Measurements from ENCODE around the gene UBA1.

The UBA1 gene

GRCh38 chrX:47156611-47157520, 36.8 kb upstream of the UBA1 start:
- Histone ChIP-seq H3K4me3 (ENCODE audit: insufficient read depth, low read depth, low read length, poor library complexity, severe bottlenecking) (no peak overlapping the region), H3K4me1 (ENCODE audit: control insufficient read depth, insufficient read depth, low read length, poor library complexity, severe bottlenecking) (no peaks in the 10 kb centered on the region), H3K27ac (ENCODE audit: insufficient read depth, low read length, poor library complexity, severe bottlenecking) (no peak overlapping the region), H3K36me3 (ENCODE audit: control insufficient read depth, insufficient read depth, low read length) (peaks cover 5% of the 10 kb centered on the region), H3K9me3 (ENCODE audit: control insufficient read depth, low read length) (no peaks in the 10 kb centered on the region), H3K27me3 (replicated peaks; ENCODE audit: control insufficient read depth, insufficient read depth, low read length, poor library complexity, severe bottlenecking) (no peaks in the 10 kb centered on the region)
- no peak for DNase-seq

GRCh38 chrX:47158131-47158530, 35.5 kb upstream of the UBA1 start:
- H3K36me3 ChIP-seq (ENCODE audit: control insufficient read depth, insufficient read depth, low read length): peaks cover 5% of the 10 kb centered on the region
- DNase-seq: no peak
- H3K27me3 ChIP-seq (replicated peaks; ENCODE audit: control insufficient read depth, insufficient read depth, low read length, poor library complexity, severe bottlenecking): no peaks in the 10 kb centered on the region
- H3K27ac ChIP-seq (ENCODE audit: insufficient read depth, low read length, poor library complexity, severe bottlenecking): no peak overlapping the region
- H3K4me3 ChIP-seq (ENCODE audit: insufficient read depth, low read depth, low read length, poor library complexity, severe bottlenecking): no peak overlapping the region
- H3K4me1 ChIP-seq (ENCODE audit: control insufficient read depth, insufficient read depth, low read length, poor library complexity, severe bottlenecking): no peaks in the 10 kb centered on the region
- H3K9me3 ChIP-seq (ENCODE audit: control insufficient read depth, low read length): no peaks in the 10 kb centered on the region

GRCh38 chrX:47158781-47159180, 34.8 kb upstream of the UBA1 start:
- peaks cover 5% of the 10 kb centered on the region for H3K36me3 ChIP-seq (ENCODE audit: control insufficient read depth, insufficient read depth, low read length)
- DNase-seq: no peak
- no peaks in the 10 kb centered on the region for H3K4me1 ChIP-seq (ENCODE audit: control insufficient read depth, insufficient read depth, low read length, poor library complexity, severe bottlenecking)
- no peaks in the 10 kb centered on the region for H3K27me3 ChIP-seq (replicated peaks; ENCODE audit: control insufficient read depth, insufficient read depth, low read length, poor library complexity, severe bottlenecking)
- H3K9me3 ChIP-seq (ENCODE audit: control insufficient read depth, low read length): no peaks in the 10 kb centered on the region
- H3K4me3 ChIP-seq (ENCODE audit: insufficient read depth, low read depth, low read length, poor library complexity, severe bottlenecking): no peak overlapping the region
- H3K27ac ChIP-seq (ENCODE audit: insufficient read depth, low read length, poor library complexity, severe bottlenecking): no peak overlapping the region

- DNase-seq: no peak
- no peak overlapping the region for H3K4me3 ChIP-seq (ENCODE audit: insufficient read depth, low read depth, low read length, poor library complexity, severe bottlenecking)
- no peaks in the 10 kb centered on the region for H3K27me3 ChIP-seq (replicated peaks; ENCODE audit: control insufficient read depth, insufficient read depth, low read length, poor library complexity, severe bottlenecking)
- H3K9me3 ChIP-seq (ENCODE audit: control insufficient read depth, low read length): no peaks in the 10 kb centered on the region
- H3K27ac ChIP-seq (ENCODE audit: insufficient read depth, low read length, poor library complexity, severe bottlenecking): no peak overlapping the region
- no peaks in the 10 kb centered on the region for H3K4me1 ChIP-seq (ENCODE audit: control insufficient read depth, insufficient read depth, low read length, poor library complexity, severe bottlenecking)
- peaks cover 5% of the 10 kb centered on the region for H3K36me3 ChIP-seq (ENCODE audit: control insufficient read depth, insufficient read depth, low read length)
Observed at GRCh38 chrX:47160781-47161180, 32.8 kb upstream of the UBA1 start.

GRCh38 chrX:47162927-47163583, 30.6 kb upstream of the UBA1 start:
- DNase-seq: no peak
- no peaks in the 10 kb centered on the region for H3K27me3 ChIP-seq (replicated peaks; ENCODE audit: control insufficient read depth, insufficient read depth, low read length, poor library complexity, severe bottlenecking)
- H3K27ac ChIP-seq (ENCODE audit: insufficient read depth, low read length, poor library complexity, severe bottlenecking): no peak overlapping the region
- H3K4me3 ChIP-seq (ENCODE audit: insufficient read depth, low read depth, low read length, poor library complexity, severe bottlenecking): no peak overlapping the region
- H3K9me3 ChIP-seq (ENCODE audit: control insufficient read depth, low read length): no peaks in the 10 kb centered on the region
- H3K4me1 ChIP-seq (ENCODE audit: control insufficient read depth, insufficient read depth, low read length, poor library complexity, severe bottlenecking): no peaks in the 10 kb centered on the region
- H3K36me3 ChIP-seq (ENCODE audit: control insufficient read depth, insufficient read depth, low read length): no peaks in the 10 kb centered on the region

GRCh38 chrX:47164420-47164819, 29.2 kb upstream of the UBA1 start:
- Histone ChIP-seq H3K4me3 (ENCODE audit: insufficient read depth, low read depth, low read length, poor library complexity, severe bottlenecking) (no peak overlapping the region), H3K9me3 (ENCODE audit: control insufficient read depth, low read length) (no peaks in the 10 kb centered on the region), H3K27me3 (replicated peaks; ENCODE audit: control insufficient read depth, insufficient read depth, low read length, poor library complexity, severe bottlenecking) (no peaks in the 10 kb centered on the region), H3K36me3 (ENCODE audit: control insufficient read depth, insufficient read depth, low read length) (peaks cover 3% of the 10 kb centered on the region), H3K4me1 (ENCODE audit: control insufficient read depth, insufficient read depth, low read length, poor library complexity, severe bottlenecking) (no peaks in the 10 kb centered on the region), H3K27ac (ENCODE audit: insufficient read depth, low read length, poor library complexity, severe bottlenecking) (no peak overlapping the region)
- no peak for DNase-seq

- no peak overlapping the region for H3K4me3 ChIP-seq (ENCODE audit: insufficient read depth, low read depth, low read length, poor library complexity, severe bottlenecking)
- peaks cover 12% of the 10 kb centered on the region for H3K36me3 ChIP-seq (ENCODE audit: control insufficient read depth, insufficient read depth, low read length)
- H3K27ac ChIP-seq (ENCODE audit: insufficient read depth, low read length, poor library complexity, severe bottlenecking): no peak overlapping the region
- no peaks in the 10 kb centered on the region for H3K27me3 ChIP-seq (replicated peaks; ENCODE audit: control insufficient read depth, insufficient read depth, low read length, poor library complexity, severe bottlenecking)
- H3K9me3 ChIP-seq (ENCODE audit: control insufficient read depth, low read length): no peaks in the 10 kb centered on the region
- no peak for DNase-seq
- H3K4me1 ChIP-seq (ENCODE audit: control insufficient read depth, insufficient read depth, low read length, poor library complexity, severe bottlenecking): no peaks in the 10 kb centered on the region
Observed at GRCh38 chrX:47166126-47166525, 27.5 kb upstream of the UBA1 start.

- Histone ChIP-seq H3K4me1 (ENCODE audit: control insufficient read depth, insufficient read depth, low read length, poor library complexity, severe bottlenecking) (no peaks in the 10 kb centered on the region), H3K9me3 (ENCODE audit: control insufficient read depth, low read length) (no peaks in the 10 kb centered on the region), H3K27me3 (replicated peaks; ENCODE audit: control insufficient read depth, insufficient read depth, low read length, poor library complexity, severe bottlenecking) (no peaks in the 10 kb centered on the region), H3K27ac (ENCODE audit: insufficient read depth, low read length, poor library complexity, severe bottlenecking) (no peak overlapping the region), H3K4me3 (ENCODE audit: insufficient read depth, low read depth, low read length, poor library complexity, severe bottlenecking) (no peak overlapping the region), H3K36me3 (ENCODE audit: control insufficient read depth, insufficient read depth, low read length) (peaks cover 30% of the 10 kb centered on the region)
- DNase-seq: no peak
Observed at GRCh38 chrX:47168495-47169073, 25.0 kb upstream of the UBA1 start.

- Histone ChIP-seq H3K4me1 (ENCODE audit: control insufficient read depth, insufficient read depth, low read length, poor library complexity, severe bottlenecking) (no peaks in the 10 kb centered on the region), H3K4me3 (ENCODE audit: insufficient read depth, low read depth, low read length, poor library complexity, severe bottlenecking) (no peak overlapping the region), H3K27me3 (replicated peaks; ENCODE audit: control insufficient read depth, insufficient read depth, low read length, poor library complexity, severe bottlenecking) (no peaks in the 10 kb centered on the region), H3K27ac (ENCODE audit: insufficient read depth, low read length, poor library complexity, severe bottlenecking) (no peak overlapping the region), H3K36me3 (ENCODE audit: control insufficient read depth, insufficient read depth, low read length) (peaks cover 37% of the 10 kb centered on the region), H3K9me3 (ENCODE audit: control insufficient read depth, low read length) (no peaks in the 10 kb centered on the region)
- DNase-seq: no peak
Observed at GRCh38 chrX:47169273-47169672, 24.4 kb upstream of the UBA1 start.
